Bronchial epithelial cell (primary cell): ENCODE measurements around the gene EXOSC10. TPM values are rescaled to one million over a fixed set of nuclear protein-coding genes. Genes with fewer than 3 reads are reported as not detected.
A peak's percentile ranks its signal among the peaks of the same experiment; 100 is the strongest.

Experiments used
- DNase-seq: peaks from one replicate; pipeline ENCODE4 v3.0.0-alpha.2; 2010; ENCODE audit warnings: low read depth
- FAIRE-seq: peaks from 2 replicates; lab custom pipeline; 2011; peaks lifted over from hg19 to GRCh38; lab: Jason Lieb, UNC
- H3K27me3 ChIP-seq: 2 replicates; pipeline ENCODE4 v1.5.1; 2011; ENCODE audit warnings: low read length; ENCODE audit not compliant: control insufficient read depth, insufficient read depth
- H3K36me3 ChIP-seq: 2 replicates; pipeline ENCODE4 v1.5.1; 2011; ENCODE audit warnings: low read length; ENCODE audit not compliant: control insufficient read depth, insufficient read depth
- H3K4me3 ChIP-seq: 2 replicates; pipeline ENCODE4 v1.5.1; 2011; ENCODE audit warnings: mild to moderate bottlenecking, low read depth, low read length, control low read depth
- total RNA-seq: library from RNA; depleted of rRNA; stranded (reverse); fragments of >200 nt; gene quantifications from 2 replicates; pipeline ENCODE4 v1.2.1, GENCODE V29; 2014
- TF ChIP-seq, protein P1 (sequence below): IDR thresholded peaks from 2 replicates; pipeline ENCODE4 v1.5.1; 2011; ENCODE audit warnings: mild to moderate bottlenecking, moderate library complexity, low read length, control low read depth, inconsistent platforms; ENCODE audit not compliant: insufficient read depth, severe bottlenecking

EXOSC10 gene
- total RNA-seq, 1 donor from 2014 or later = 37.4 TPM

DNA sequence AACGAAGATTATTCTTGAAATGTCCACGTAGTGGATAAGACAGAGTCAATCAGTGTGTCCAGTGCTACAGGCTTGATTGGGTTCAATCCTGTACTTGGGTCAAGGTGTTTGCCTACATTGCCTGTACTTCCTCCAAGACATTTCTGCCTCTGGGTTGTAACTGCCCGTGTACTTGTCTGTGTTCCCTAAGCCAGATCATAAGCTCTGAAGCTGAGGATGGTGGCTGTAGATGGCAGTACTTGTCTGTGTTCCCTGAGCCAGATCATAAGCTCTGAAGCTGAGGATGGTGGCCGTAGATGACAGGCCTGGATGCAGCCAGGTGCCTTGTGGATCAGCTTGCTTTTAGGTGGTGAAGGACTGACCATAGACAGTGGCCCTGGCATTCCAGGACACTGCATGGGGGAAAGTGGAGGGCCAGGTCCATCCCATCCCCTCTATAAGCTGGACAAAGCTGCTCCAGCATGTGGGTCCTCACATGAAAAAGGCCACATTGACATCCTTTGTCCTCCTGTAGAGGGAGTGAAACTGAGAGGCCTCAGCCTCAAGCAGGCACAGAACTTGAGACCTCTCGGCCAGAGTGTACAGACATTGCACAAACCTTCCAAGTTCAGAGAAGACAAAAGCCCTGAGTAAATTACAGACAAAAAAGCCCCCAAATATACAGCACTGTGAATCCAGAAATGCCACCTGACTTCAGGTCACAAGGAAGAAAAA is 37.9 kb downstream of the EXOSC10 start:
- no peak for FAIRE-seq
- Histone ChIP-seq H3K27me3 (no peaks in the 10 kb centered on the region), H3K4me3 (no peak overlapping the region), H3K36me3 (peaks cover 18% of the 10 kb centered on the region)
- TF ChIP-seq, protein P1, sequence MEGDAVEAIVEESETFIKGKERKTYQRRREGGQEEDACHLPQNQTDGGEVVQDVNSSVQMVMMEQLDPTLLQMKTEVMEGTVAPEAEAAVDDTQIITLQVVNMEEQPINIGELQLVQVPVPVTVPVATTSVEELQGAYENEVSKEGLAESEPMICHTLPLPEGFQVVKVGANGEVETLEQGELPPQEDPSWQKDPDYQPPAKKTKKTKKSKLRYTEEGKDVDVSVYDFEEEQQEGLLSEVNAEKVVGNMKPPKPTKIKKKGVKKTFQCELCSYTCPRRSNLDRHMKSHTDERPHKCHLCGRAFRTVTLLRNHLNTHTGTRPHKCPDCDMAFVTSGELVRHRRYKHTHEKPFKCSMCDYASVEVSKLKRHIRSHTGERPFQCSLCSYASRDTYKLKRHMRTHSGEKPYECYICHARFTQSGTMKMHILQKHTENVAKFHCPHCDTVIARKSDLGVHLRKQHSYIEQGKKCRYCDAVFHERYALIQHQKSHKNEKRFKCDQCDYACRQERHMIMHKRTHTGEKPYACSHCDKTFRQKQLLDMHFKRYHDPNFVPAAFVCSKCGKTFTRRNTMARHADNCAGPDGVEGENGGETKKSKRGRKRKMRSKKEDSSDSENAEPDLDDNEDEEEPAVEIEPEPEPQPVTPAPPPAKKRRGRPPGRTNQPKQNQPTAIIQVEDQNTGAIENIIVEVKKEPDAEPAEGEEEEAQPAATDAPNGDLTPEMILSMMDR = no peak
- no peak for DNase-seq

DNA sequence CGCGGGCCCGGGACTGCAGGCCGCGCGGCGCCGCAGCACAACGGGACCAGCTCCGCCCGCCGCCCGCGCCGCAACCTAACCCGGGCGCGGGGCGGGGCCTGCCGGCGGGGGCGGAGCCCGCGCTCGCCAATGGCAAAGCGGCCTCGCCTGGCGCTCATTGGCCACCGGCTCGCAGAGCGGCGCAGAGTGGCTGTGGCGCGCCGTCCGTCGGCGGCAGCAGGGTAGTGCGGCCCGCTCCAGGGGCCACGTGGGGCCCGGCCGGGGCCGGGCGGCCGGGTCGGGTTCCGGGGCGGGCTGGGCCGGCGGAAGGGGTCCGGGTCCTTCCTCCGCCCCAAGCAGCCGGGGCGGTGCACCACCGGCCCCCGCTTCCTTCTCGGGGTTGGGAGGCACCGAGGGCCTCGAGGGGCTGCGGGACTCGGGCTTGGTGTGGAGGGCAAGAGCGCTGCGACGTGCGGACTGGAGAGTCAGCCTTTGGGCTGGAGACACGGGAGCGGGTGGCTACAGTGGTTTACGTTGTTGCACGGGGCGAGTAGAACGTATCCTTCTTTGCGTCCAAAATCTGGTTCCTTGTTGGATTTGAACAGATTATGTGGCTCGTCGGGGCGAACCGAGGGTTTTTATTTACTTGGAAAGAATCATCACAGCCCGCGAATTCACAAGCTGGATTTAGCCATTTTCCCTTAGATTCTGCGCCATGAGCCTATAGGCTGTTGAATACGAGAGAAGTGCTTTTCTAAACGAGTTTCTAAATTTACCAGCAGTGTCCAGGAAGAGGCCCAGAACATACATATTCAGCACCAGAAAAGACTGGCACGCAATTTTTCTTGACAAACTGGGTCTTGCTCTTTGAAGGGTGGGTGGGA is 39.5 kb downstream of the EXOSC10 start, which contains the start of gene SRM:
TSS of gene SRM (minus strand) at position 51 of the 863 bp plus-strand sequence. CDS start 75 bp downstream, outside the sequence.
- DNase-seq (peak; percentile 77), FAIRE-seq (no peak)
- no peaks in the 10 kb centered on the region for H3K27me3 ChIP-seq
- TF ChIP-seq, protein P1 = peak; percentile 36
- peaks cover 20% of the 10 kb centered on the region for H3K36me3 ChIP-seq
- peak within 1 kb of the TSS; percentile 98 for H3K4me3 ChIP-seq

GRCh38 chr1:11059155-11059967 is 40.3 kb downstream of the EXOSC10 start:
- FAIRE-seq (no peak), DNase-seq (no peak)
- H3K4me3 ChIP-seq = peak overlapping the region; percentile 98
- TF ChIP-seq, protein P1 = no peak
- H3K36me3 ChIP-seq = peaks cover 17% of the 10 kb centered on the region
- H3K27me3 ChIP-seq = no peaks in the 10 kb centered on the region

GRCh38 chr1:11058595-11059154 is 41.0 kb downstream of the EXOSC10 start:
- Histone ChIP-seq H3K27me3 (no peaks in the 10 kb centered on the region), H3K36me3 (peaks cover 16% of the 10 kb centered on the region), H3K4me3 (peak overlapping the region; percentile 98)
- DNase-seq = no peak
- TF ChIP-seq, protein P1 = no peak
- no peak for FAIRE-seq

DNA sequence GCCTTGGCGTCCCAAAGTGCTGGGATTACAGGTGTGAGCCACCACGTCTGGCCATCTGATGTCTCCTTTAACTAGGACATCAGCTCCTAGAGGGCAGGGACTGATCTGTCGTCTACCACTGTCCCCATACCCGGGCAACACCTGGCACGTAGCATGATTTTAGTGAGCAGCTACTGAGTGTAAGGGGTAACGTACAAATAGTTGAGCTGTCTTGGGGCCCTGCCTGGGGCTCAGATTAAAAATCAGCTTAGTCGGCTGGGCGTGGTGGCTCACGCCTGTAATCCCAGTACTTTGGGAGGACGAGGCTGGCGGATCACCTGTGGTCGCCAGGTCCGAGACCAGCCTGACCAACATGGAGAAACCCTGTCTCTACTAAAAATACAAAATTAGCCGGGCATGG is 41.6 kb downstream of the EXOSC10 start:
- H3K4me3 ChIP-seq = no peak overlapping the region
- FAIRE-seq (no peak), DNase-seq (no peak)
- H3K27me3 ChIP-seq = no peaks in the 10 kb centered on the region
- TF ChIP-seq, protein P1 = no peak
- H3K36me3 ChIP-seq = peaks cover 16% of the 10 kb centered on the region
